Body of pancreas (tissue), 4 donors: ENCODE data around the gene SUPT3H.

ENCODE experiments used
- POLR2A ChIP-seq, 3 donors: fragments of 450-650 bp; IDR thresholded peaks; one replicate each; pipeline ENCODE4 v1.6.1; 2016; ENCODE audit warnings: antibody characterized with exemption in 3 of 3, mild to moderate bottlenecking in 2 of 3
- TF ChIP-seq, protein P1 (sequence below), 7 experiments: fragments of 450-650 bp in 4 of 7; fragments of 200-600 bp in 3 of 7; sonication (generic) in 3 of 7; IDR thresholded peaks; one replicate each; pipeline ENCODE4 v1.5.1; 2016 to 2019; ENCODE audit warnings: antibody characterized with exemption in 7 of 7

DNA sequence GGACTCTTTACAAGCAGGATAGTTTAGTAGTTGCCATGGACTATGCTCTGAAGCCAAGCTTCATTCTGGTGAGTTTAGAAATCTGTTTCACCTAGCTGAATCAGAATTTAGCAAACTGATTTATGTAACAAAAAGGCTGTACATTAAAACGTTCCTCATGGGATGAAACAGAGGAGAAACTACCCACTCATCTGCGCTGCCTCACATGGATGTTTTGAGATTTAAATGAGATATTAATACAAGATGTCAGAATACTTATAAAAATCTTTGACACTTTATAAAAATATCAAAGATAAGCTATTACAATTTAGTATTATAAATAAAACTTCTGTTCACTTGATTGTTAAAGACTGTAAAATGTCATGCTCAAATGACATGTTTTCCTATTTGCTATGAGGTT is 32.8 kb downstream of the SUPT3H start:
- TF ChIP-seq, protein P1, sequence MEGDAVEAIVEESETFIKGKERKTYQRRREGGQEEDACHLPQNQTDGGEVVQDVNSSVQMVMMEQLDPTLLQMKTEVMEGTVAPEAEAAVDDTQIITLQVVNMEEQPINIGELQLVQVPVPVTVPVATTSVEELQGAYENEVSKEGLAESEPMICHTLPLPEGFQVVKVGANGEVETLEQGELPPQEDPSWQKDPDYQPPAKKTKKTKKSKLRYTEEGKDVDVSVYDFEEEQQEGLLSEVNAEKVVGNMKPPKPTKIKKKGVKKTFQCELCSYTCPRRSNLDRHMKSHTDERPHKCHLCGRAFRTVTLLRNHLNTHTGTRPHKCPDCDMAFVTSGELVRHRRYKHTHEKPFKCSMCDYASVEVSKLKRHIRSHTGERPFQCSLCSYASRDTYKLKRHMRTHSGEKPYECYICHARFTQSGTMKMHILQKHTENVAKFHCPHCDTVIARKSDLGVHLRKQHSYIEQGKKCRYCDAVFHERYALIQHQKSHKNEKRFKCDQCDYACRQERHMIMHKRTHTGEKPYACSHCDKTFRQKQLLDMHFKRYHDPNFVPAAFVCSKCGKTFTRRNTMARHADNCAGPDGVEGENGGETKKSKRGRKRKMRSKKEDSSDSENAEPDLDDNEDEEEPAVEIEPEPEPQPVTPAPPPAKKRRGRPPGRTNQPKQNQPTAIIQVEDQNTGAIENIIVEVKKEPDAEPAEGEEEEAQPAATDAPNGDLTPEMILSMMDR (IDR thresholded peaks at IDR 0.05) = no peak
- TF ChIP-seq POLR2A (IDR thresholded peaks at IDR 0.05) = no peak
